Effector memory CD4-positive, alpha-beta T cell (primary cell): ENCODE results near the gene RBP3.

Source experiments
- DNase-seq, 3 donors: peaks; one replicate each; pipeline ENCODE4 v3.0.0-alpha.2; 2020
- H3K27ac ChIP-seq: 2 replicates; pipeline ENCODE4 v1.7.0; 2013; ENCODE audit warnings: mild to moderate bottlenecking, low read length, moderate library complexity; ENCODE audit not compliant: insufficient read depth, poor library complexity, severe bottlenecking
- H3K27me3 ChIP-seq: replicated peaks from 2 replicates; pipeline ENCODE4 v1.7.0; 2013; ENCODE audit warnings: mild to moderate bottlenecking, low read length; ENCODE audit not compliant: insufficient read depth, control insufficient read depth, poor library complexity, severe bottlenecking
- H3K36me3 ChIP-seq: 2 replicates; pipeline ENCODE4 v1.7.0; 2013; ENCODE audit warnings: mild to moderate bottlenecking, low read length, moderate library complexity; ENCODE audit not compliant: control insufficient read depth, insufficient read depth
- H3K4me1 ChIP-seq: 2 replicates; pipeline ENCODE4 v1.7.0; 2013; ENCODE audit warnings: low read length, mild to moderate bottlenecking; ENCODE audit not compliant: control insufficient read depth, insufficient read depth, poor library complexity, severe bottlenecking
- H3K4me3 ChIP-seq: 2 replicates; pipeline ENCODE4 v1.7.0; 2013; ENCODE audit warnings: low read length, low read depth, mild to moderate bottlenecking; ENCODE audit not compliant: insufficient read depth, poor library complexity, severe bottlenecking
- H3K9me3 ChIP-seq: 2 replicates; pipeline ENCODE4 v1.7.0; 2013; ENCODE audit warnings: mild to moderate bottlenecking, low read length, moderate library complexity; ENCODE audit not compliant: control insufficient read depth

The RBP3 gene

GRCh38 chr10:47346581-47347302 is 1.4 kb upstream of the RBP3 start:
- no peak for DNase-seq
- Histone ChIP-seq H3K27ac (no peak overlapping the region), H3K4me3 (no peak overlapping the region), H3K27me3 (no peaks in the 10 kb centered on the region), H3K4me1 (no peaks in the 10 kb centered on the region), H3K9me3 (no peaks in the 10 kb centered on the region), H3K36me3 (no peaks in the 10 kb centered on the region)

DNA sequence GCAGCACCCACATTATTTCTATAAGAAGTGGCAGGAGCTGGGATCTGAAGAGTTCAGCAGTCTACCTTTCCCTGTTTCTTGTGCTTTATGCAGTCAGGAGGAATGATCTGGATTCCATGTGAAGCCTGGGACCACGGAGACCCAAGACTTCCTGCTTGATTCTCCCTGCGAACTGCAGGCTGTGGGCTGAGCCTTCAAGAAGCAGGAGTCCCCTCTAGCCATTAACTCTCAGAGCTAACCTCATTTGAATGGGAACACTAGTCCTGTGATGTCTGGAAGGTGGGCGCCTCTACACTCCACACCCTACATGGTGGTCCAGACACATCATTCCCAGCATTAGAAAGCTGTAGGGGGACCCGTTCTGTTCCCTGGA is 874 bp upstream of the RBP3 start:
- H3K36me3 ChIP-seq: no peaks in the 10 kb centered on the region
- no peak overlapping the region for H3K27ac ChIP-seq
- no peaks in the 10 kb centered on the region for H3K27me3 ChIP-seq
- H3K4me3 ChIP-seq: no peak overlapping the region
- no peaks in the 10 kb centered on the region for H3K9me3 ChIP-seq
- DNase-seq: no peak
- H3K4me1 ChIP-seq: no peaks in the 10 kb centered on the region

GRCh38 chr10:47348661-47349470 is 703 bp downstream of the RBP3 start:
- Histone ChIP-seq H3K9me3 (no peaks in the 10 kb centered on the region), H3K4me1 (no peaks in the 10 kb centered on the region), H3K27ac (no peak overlapping the region), H3K27me3 (no peaks in the 10 kb centered on the region), H3K36me3 (no peaks in the 10 kb centered on the region), H3K4me3 (no peak overlapping the region)
- no peak for DNase-seq

DNA sequence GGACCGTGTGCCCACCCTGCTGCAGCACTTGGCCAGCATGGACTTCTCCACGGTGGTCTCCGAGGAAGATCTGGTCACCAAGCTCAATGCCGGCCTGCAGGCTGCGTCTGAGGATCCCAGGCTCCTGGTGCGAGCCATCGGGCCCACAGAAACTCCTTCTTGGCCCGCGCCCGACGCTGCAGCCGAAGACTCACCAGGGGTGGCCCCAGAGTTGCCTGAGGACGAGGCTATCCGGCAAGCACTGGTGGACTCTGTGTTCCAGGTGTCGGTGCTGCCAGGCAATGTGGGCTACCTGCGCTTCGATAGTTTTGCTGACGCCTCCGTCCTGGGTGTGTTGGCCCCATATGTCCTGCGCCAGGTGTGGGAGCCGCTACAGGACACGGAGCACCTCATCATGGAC is 1.4 kb downstream of the RBP3 start:
- H3K9me3 ChIP-seq: no peaks in the 10 kb centered on the region
- no peaks in the 10 kb centered on the region for H3K4me1 ChIP-seq
- H3K4me3 ChIP-seq: no peak overlapping the region
- no peak overlapping the region for H3K27ac ChIP-seq
- no peaks in the 10 kb centered on the region for H3K27me3 ChIP-seq
- DNase-seq: no peak
- H3K36me3 ChIP-seq: no peaks in the 10 kb centered on the region

DNA sequence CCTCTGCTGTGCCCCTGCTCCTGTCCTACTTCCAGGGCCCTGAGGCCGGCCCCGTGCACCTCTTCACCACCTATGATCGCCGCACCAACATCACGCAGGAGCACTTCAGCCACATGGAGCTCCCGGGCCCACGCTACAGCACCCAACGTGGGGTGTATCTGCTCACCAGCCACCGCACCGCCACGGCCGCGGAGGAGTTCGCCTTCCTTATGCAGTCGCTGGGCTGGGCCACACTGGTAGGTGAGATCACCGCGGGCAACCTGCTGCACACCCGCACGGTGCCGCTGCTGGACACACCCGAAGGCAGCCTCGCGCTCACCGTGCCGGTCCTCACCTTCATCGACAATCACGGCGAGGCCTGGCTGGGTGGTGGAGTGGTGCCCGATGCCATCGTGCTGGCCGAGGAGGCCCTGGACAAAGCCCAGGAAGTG is 1.8 kb downstream of the RBP3 start:
- Histone ChIP-seq H3K9me3 (no peaks in the 10 kb centered on the region), H3K27me3 (no peaks in the 10 kb centered on the region), H3K27ac (no peak overlapping the region), H3K36me3 (no peaks in the 10 kb centered on the region), H3K4me1 (no peaks in the 10 kb centered on the region), H3K4me3 (no peak overlapping the region)
- DNase-seq: no peak

- H3K9me3 ChIP-seq: no peaks in the 10 kb centered on the region
- no peak for DNase-seq
- H3K4me1 ChIP-seq: no peaks in the 10 kb centered on the region
- no peaks in the 10 kb centered on the region for H3K36me3 ChIP-seq
- H3K27ac ChIP-seq: no peak overlapping the region
- no peaks in the 10 kb centered on the region for H3K27me3 ChIP-seq
- H3K4me3 ChIP-seq: no peak overlapping the region
Measured at GRCh38 chr10:47350671-47351640, 2.8 kb downstream of the RBP3 start.

GRCh38 chr10:47351899-47352815 is 4.0 kb downstream of the RBP3 start:
- H3K4me1 ChIP-seq: no peaks in the 10 kb centered on the region
- no peaks in the 10 kb centered on the region for H3K27me3 ChIP-seq
- no peak for DNase-seq
- H3K4me3 ChIP-seq: no peak overlapping the region
- H3K36me3 ChIP-seq: no peaks in the 10 kb centered on the region
- no peaks in the 10 kb centered on the region for H3K9me3 ChIP-seq
- H3K27ac ChIP-seq: no peak overlapping the region

- H3K9me3 ChIP-seq: no peaks in the 10 kb centered on the region
- H3K4me1 ChIP-seq: no peaks in the 10 kb centered on the region
- H3K27me3 ChIP-seq: no peaks in the 10 kb centered on the region
- no peak overlapping the region for H3K4me3 ChIP-seq
- no peaks in the 10 kb centered on the region for H3K36me3 ChIP-seq
- no peak for DNase-seq
- H3K27ac ChIP-seq: no peak overlapping the region
Measured at GRCh38 chr10:47353351-47353750, 5.2 kb downstream of the RBP3 start.

- Histone ChIP-seq H3K9me3 (no peaks in the 10 kb centered on the region), H3K4me3 (no peak overlapping the region), H3K36me3 (no peaks in the 10 kb centered on the region), H3K4me1 (no peaks in the 10 kb centered on the region), H3K27ac (no peak overlapping the region), H3K27me3 (no peaks in the 10 kb centered on the region)
- no peak for DNase-seq
Measured at GRCh38 chr10:47354165-47354564, 6.0 kb downstream of the RBP3 start.
